ENCODE data around the gene RNF113B.
A peak's percentile ranks its signal among the peaks of the same experiment; 100 is the strongest.

RNF113B gene

GRCh38 chr13:98173431-98174152 is 3.5 kb downstream of the RNF113B start:
- DNase-seq: no peak

GRCh38 chr13:98172590-98173422 is 4.3 kb downstream of the RNF113B start:
- DNase-seq: no peak

GRCh38 chr13:98171900-98172589 is 5.0 kb downstream of the RNF113B start:
- no peak for DNase-seq

GRCh38 chr13:98169331-98169730 is 7.7 kb downstream of the RNF113B start:
- DNase-seq: no peak

GRCh38 chr13:98162935-98163334 is 14.1 kb downstream of the RNF113B start:
- no peak for DNase-seq

- no peak for DNase-seq
Measured at GRCh38 chr13:98158172-98158899, 18.7 kb downstream of the RNF113B start.

GRCh38 chr13:98157609-98158008 is 19.5 kb downstream of the RNF113B start:
- no peak for DNase-seq

GRCh38 chr13:98157188-98157587 is 19.9 kb downstream of the RNF113B start:
- DNase-seq: no peak

GRCh38 chr13:98156259-98156658 is 20.8 kb downstream of the RNF113B start:
- DNase-seq: no peak

- DNase-seq: no peak
Measured at GRCh38 chr13:98155475-98156109, 21.5 kb downstream of the RNF113B start.

- DNase-seq: peak in 1 of 3 experiments; percentile 72
Measured at GRCh38 chr13:98150832-98151479, 26.1 kb downstream of the RNF113B start.

GRCh38 chr13:98147521-98147920 is 29.5 kb downstream of the RNF113B start:
- DNase-seq: peak in 1 of 3 experiments; percentile 48

- DNase-seq: peak; percentile 44 to 79 (median 70)
Measured at GRCh38 chr13:98144801-98145350, 32.2 kb downstream of the RNF113B start.

GRCh38 chr13:98144027-98144741 is 32.9 kb downstream of the RNF113B start:
- DNase-seq: peak; percentile 38 to 80 (median 73)

GRCh38 chr13:98143601-98144026 is 33.5 kb downstream of the RNF113B start:
- peak in 1 of 3 experiments; percentile 80 for DNase-seq

GRCh38 chr13:98143157-98143553 is 33.9 kb downstream of the RNF113B start:
- peak in 2 of 3 experiments; percentile 81 to 95 for DNase-seq

- peak; percentile 94 to 98 (median 96) for DNase-seq
Measured at GRCh38 chr13:98142380-98143156, 34.5 kb downstream of the RNF113B start, which contains the start of gene FARP1. FARP1 (plus strand) TSS chr13:98143094; CDS start chr13:98213243, 70,149 bp downstream.

- peak in 1 of 3 experiments; percentile 91 for DNase-seq
Measured at GRCh38 chr13:98141509-98142379, 35.3 kb downstream of the RNF113B start.

Measured in NCI-H1417 (cell line).